ENCODE measurements around the gene GJA10.

Gene GJA10

GRCh38 chr6:89944826-89945407 lies 50.6 kb downstream of the GJA10 start:
- FAIRE-seq (no peak), DNase-seq (ENCODE audit: low spot score) (no peak)

Data from urothelium cell line (cell line).